ENCODE measurements around the gene FSTL4.
"Not testable (repeated sequence)": the region's sequence is repeated elsewhere in the genome, so short reads cannot be mapped to it uniquely, and the experiment has no call there.

FSTL4 gene

GRCh38 chr5:133222521-133222920, 389.8 kb downstream of the FSTL4 start:
- DNase-seq (ENCODE audit: low spot score), result no peak

- no peak for DNase-seq (ENCODE audit: low spot score)
Observed at GRCh38 chr5:133222040-133222439, 390.3 kb downstream of the FSTL4 start.

- DNase-seq (ENCODE audit: low spot score), result no peak
Observed at GRCh38 chr5:133220851-133221674, 391.3 kb downstream of the FSTL4 start.

GRCh38 chr5:133219296-133219695, 393.0 kb downstream of the FSTL4 start:
- no peak for DNase-seq (ENCODE audit: low spot score)

- DNase-seq (ENCODE audit: low spot score), result not testable (repeated sequence)
Observed at GRCh38 chr5:133216138-133216537, 396.2 kb downstream of the FSTL4 start.

GRCh38 chr5:133214153-133214820, 398.1 kb downstream of the FSTL4 start:
- no peak for DNase-seq (ENCODE audit: low spot score)

- no peak for DNase-seq (ENCODE audit: low spot score)
Observed at GRCh38 chr5:133205649-133206048, 406.7 kb downstream of the FSTL4 start.

- no peak for DNase-seq (ENCODE audit: low spot score)
Observed at GRCh38 chr5:133205204-133205603, 407.1 kb downstream of the FSTL4 start.

- no peak for DNase-seq (ENCODE audit: low spot score)
Observed at GRCh38 chr5:133203317-133204305, 408.7 kb downstream of the FSTL4 start.

GRCh38 chr5:133202066-133202665, 410.2 kb downstream of the FSTL4 start:
- no peak for DNase-seq (ENCODE audit: low spot score)

- DNase-seq (ENCODE audit: low spot score), result no peak
Observed at GRCh38 chr5:133201310-133201709, 411.0 kb downstream of the FSTL4 start.

- DNase-seq (ENCODE audit: low spot score), result no peak
Observed at GRCh38 chr5:133200256-133200655, 412.1 kb downstream of the FSTL4 start.

- DNase-seq (ENCODE audit: low spot score), result no peak
Observed at GRCh38 chr5:133199417-133200178, 412.7 kb downstream of the FSTL4 start.

- DNase-seq (ENCODE audit: low spot score), result no peak
Observed at GRCh38 chr5:133198511-133198910, 413.8 kb downstream of the FSTL4 start.

GRCh38 chr5:133196441-133197085, 415.8 kb downstream of the FSTL4 start:
- no peak for DNase-seq (ENCODE audit: low spot score)

- DNase-seq (ENCODE audit: low spot score), result no peak
Observed at GRCh38 chr5:133195250-133195649, 417.1 kb downstream of the FSTL4 start.

- no peak for DNase-seq (ENCODE audit: low spot score)
Observed at GRCh38 chr5:133193794-133194193, 418.5 kb downstream of the FSTL4 start.

- no peak for DNase-seq (ENCODE audit: low spot score)
Observed at GRCh38 chr5:133192716-133193115, 419.6 kb downstream of the FSTL4 start.

- no peak for DNase-seq (ENCODE audit: low spot score)
Observed at GRCh38 chr5:133189881-133190280, 422.5 kb downstream of the FSTL4 start.

- no peak for DNase-seq (ENCODE audit: low spot score)
Observed at GRCh38 chr5:133179405-133179804, 432.9 kb downstream of the FSTL4 start.

All from hematopoietic multipotent progenitor cell treated with erythropoietin and hydrocortisone succinate and interleukin-3 and kit ligand, for 15 days (in vitro differentiated cells).